HepG2 (cell line): ENCODE data around the gene GIPC1. TPM values are rescaled to one million over a fixed set of nuclear protein-coding genes. Genes with fewer than 3 reads are reported as not detected.

Experiments used
- FOXP1 ChIP-seq, 2 experiments: fragments of 450-650 bp in 1 of 2; IDR thresholded peaks; 2 replicates each; pipeline ENCODE4 v1.6.1; 2017 to 2018; ENCODE audit warnings: antibody characterized with exemption in 1 of 2
- HNF1A ChIP-seq, 2 experiments: sonication (generic) in 1 of 2; formaldehyde crosslinking in 1 of 2; IDR thresholded peaks; 2 replicates each; pipeline versions ENCODE4 v1.4.0 to v1.6.1; 2016 to 2020; ENCODE audit warnings: borderline replicate concordance in 1 of 2, low read depth in 1 of 2, mild to moderate bottlenecking in 1 of 2, missing genetic modification reagents in 1 of 2
- HNRNPUL1 ChIP-seq: fragments of 200-400 bp; formaldehyde crosslinking; IDR thresholded peaks from 2 replicates; pipeline ENCODE4 v1.6.1; 2017; ENCODE audit warnings: low read depth, mild to moderate bottlenecking, low read length, moderate library complexity
- MAFG ChIP-seq: sonication (generic); formaldehyde crosslinking; IDR thresholded peaks from 2 replicates; pipeline ENCODE4 v1.5.1; 2020; ENCODE audit warnings: mild to moderate bottlenecking, missing genetic modification reagents
- MTA3 ChIP-seq: sonication (generic); formaldehyde crosslinking; IDR thresholded peaks from 2 replicates; pipeline ENCODE4 v1.4.0; 2020; ENCODE audit warnings: missing genetic modification reagents
- NCOA5 ChIP-seq: sonication (generic); formaldehyde crosslinking; IDR thresholded peaks from 2 replicates; pipeline ENCODE4 v1.4.0; 2020; ENCODE audit warnings: missing genetic modification reagents
- RAD51 ChIP-seq: fragments of 450-650 bp; IDR thresholded peaks from 2 replicates; pipeline ENCODE4 v1.6.1; 2016; ENCODE audit warnings: borderline replicate concordance
- RBM39 ChIP-seq: fragments of 200-400 bp; formaldehyde crosslinking; IDR thresholded peaks from one replicate; pipeline ENCODE4 v1.6.1; 2018; ENCODE audit warnings: antibody characterized with exemption, mild to moderate bottlenecking, low read depth, low read length; ENCODE audit not compliant: poor library complexity, severe bottlenecking
- TOPORS ChIP-seq: sonication (generic); formaldehyde crosslinking; IDR thresholded peaks from 2 replicates; pipeline ENCODE4 v1.8.0; 2023; ENCODE audit warnings: mild to moderate bottlenecking, missing genetic modification reagents
- TP53 ChIP-seq: sonication (generic); formaldehyde crosslinking; conservative IDR thresholded peaks from 2 replicates; pipeline ENCODE4 v1.4.0; 2020; ENCODE audit warnings: missing genetic modification reagents
- ZFP41 ChIP-seq: sonication (generic); formaldehyde crosslinking; IDR thresholded peaks from 2 replicates; pipeline ENCODE4 v1.4.0; 2020; ENCODE audit warnings: mild to moderate bottlenecking, missing genetic modification reagents, borderline replicate concordance
- ZFYVE20 ChIP-seq: sonication (generic); formaldehyde crosslinking; IDR thresholded peaks from 2 replicates; pipeline ENCODE4 v1.8.0; 2023; ENCODE audit warnings: low read depth, mild to moderate bottlenecking, moderate library complexity, missing genetic modification reagents, borderline replicate concordance
- ZNF160 ChIP-seq: sonication (generic); formaldehyde crosslinking; IDR thresholded peaks from 2 replicates; pipeline ENCODE4 v1.8.0; 2022; ENCODE audit warnings: mild to moderate bottlenecking, inconsistent platforms, missing genetic modification reagents
- ZNF225 ChIP-seq: sonication (generic); formaldehyde crosslinking; IDR thresholded peaks from 2 replicates; pipeline ENCODE4 v1.4.0; 2020; ENCODE audit warnings: mild to moderate bottlenecking, missing genetic modification reagents
- ZNF549 ChIP-seq: sonication (generic); formaldehyde crosslinking; IDR thresholded peaks from 2 replicates; pipeline ENCODE4 v1.5.0; 2020; ENCODE audit warnings: missing genetic modification reagents
- ZNF576 ChIP-seq: sonication (generic); formaldehyde crosslinking; IDR thresholded peaks from 2 replicates; pipeline ENCODE4 v1.4.0; 2020; ENCODE audit warnings: mild to moderate bottlenecking, missing genetic modification reagents
- ZSCAN20 ChIP-seq: sonication (generic); formaldehyde crosslinking; IDR thresholded peaks from 2 replicates; pipeline ENCODE4 v1.4.0; 2020; ENCODE audit warnings: missing genetic modification reagents, mild to moderate bottlenecking, borderline replicate concordance
- polyA plus RNA-seq, 8 experiments: library from polyadenylated mRNA; depleted of rRNA in 3 of 8; stranded (reverse) in 7 of 8; unstranded in 1 of 8; fragments of >200 nt; fragmentation: Illumina TruSeq in 4 of 8; extraction: Trizol in 4 of 8; gene quantifications; 2 replicates each; pipeline versions ENCODE4 v1.2.1 to v1.2.3, GENCODE V29; 2011 to 2016; ENCODE audit warnings: low read depth in 4 of 8, missing spikeins in 1 of 8, mixed read lengths in 1 of 8; ENCODE audit not compliant: insufficient read depth in 1 of 8
- total RNA-seq, 5 experiments: library from RNA; depleted of rRNA; stranded (reverse); fragments of >200 nt; fragmentation: Illumina TruSeq; extraction: Trizol; gene quantifications; 2 replicates each; pipeline ENCODE4 v1.2.3, GENCODE V29; 2016; ENCODE audit warnings: low read depth in 1 of 5
- TF ChIP-seq, protein P1 (sequence below): sonication (generic); formaldehyde crosslinking; IDR thresholded peaks from 2 replicates; pipeline ENCODE4 v1.4.0; 2020; ENCODE audit warnings: mild to moderate bottlenecking, missing genetic modification reagents
- TF ChIP-seq, protein P2 (sequence below): sonication (generic); formaldehyde crosslinking; IDR thresholded peaks from 2 replicates; pipeline ENCODE4 v1.4.0; 2020; ENCODE audit warnings: low read depth, mild to moderate bottlenecking, missing genetic modification reagents
- TF ChIP-seq, protein P3 (sequence below): sonication (generic); formaldehyde crosslinking; IDR thresholded peaks from 2 replicates; pipeline ENCODE4 v1.9.0; 2021; ENCODE audit warnings: missing genetic modification reagents, borderline replicate concordance

The GIPC1 gene
- total and polyA plus RNA-seq, 2 of the 13 experiments (the other 11 are each of a cell fraction or from before 2014, with no cell fraction given) = 27.1 to 48.1 TPM

DNA sequence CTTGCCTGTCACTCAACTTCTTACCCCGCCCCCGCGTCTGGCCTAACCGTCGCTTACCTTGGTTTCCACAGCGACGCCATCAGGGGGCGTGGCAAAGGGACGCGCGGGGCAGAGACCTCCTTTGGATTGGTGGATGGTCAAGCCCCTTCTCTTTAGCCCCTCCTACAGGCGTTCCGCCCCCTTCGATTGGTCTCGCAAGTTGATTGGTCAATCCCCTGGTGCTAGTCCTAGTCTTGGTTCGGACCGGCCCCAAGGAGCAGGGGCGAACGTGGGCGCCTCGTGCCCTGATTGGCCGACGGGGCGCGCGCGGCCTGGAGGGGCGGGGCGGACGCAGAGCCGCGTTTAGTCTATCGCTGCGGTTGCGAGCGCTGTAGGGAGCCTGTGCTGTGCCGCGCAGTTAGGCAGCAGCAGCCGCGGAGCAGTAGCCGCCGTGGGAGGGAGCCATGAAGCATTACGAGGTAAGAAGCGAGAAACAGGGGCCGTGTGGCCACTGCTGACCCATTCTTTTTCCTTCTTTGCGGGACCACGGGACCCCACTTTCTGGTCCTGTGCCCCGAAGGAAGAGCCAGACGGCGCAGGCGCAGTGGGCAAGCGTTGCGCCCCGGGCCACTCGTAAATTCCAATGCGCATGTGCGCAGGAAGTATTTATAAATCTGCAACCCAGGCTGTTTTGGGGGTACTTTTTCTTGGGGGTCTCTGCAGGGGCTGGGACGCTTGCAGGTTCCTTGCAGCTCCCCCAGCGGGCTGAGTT lies 33.5 kb upstream of the GIPC1 start, which contains the start of gene TECR (continued):
- TF ChIP-seq, protein P1, sequence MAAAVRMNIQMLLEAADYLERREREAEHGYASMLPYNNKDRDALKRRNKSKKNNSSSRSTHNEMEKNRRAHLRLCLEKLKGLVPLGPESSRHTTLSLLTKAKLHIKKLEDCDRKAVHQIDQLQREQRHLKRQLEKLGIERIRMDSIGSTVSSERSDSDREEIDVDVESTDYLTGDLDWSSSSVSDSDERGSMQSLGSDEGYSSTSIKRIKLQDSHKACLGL = peak; percentile 56; the same call in 1 of the 2 replicates
- TF ChIP-seq ZNF160 (CRISPR knock-in tag) (no peak), ZNF549 (no peak), NCOA5 (CRISPR knock-in tag) (no peak), RBM39 (peak; percentile 28), RAD51 (no peak), ZFP41 (CRISPR knock-in tag) (0 out of 2 replicates have a peak, but pooled peaks have one; percentile 19), ZFYVE20 (CRISPR knock-in tag) (no peak), HNF1A (IDR thresholded peaks at IDR 0.05; ENCODE audit: low read depth) (no peak), HNF1A (CRISPR knock-in tag; IDR thresholded peaks at IDR 0.05; ENCODE audit: borderline replicate concordance) (no peak), ZNF225 (CRISPR knock-in tag) (0 out of 2 replicates have a peak, but pooled peaks have one; percentile 76), HNRNPUL1 (no peak), MTA3 (CRISPR knock-in tag) (no peak), FOXP1 (IDR thresholded peaks at IDR 0.05) (no peak), FOXP1 (CRISPR knock-in tag; IDR thresholded peaks at IDR 0.05) (no peak), MAFG (CRISPR knock-in tag) (no peak), TP53 (CRISPR knock-in tag) (no peak), ZSCAN20 (no peak; the same call in 1 of the 2 replicates), ZNF576 (CRISPR knock-in tag) (no peak), TOPORS (CRISPR knock-in tag) (0 out of 2 replicates have a peak, but pooled peaks have one; percentile 66)
- TF ChIP-seq, protein P2, sequence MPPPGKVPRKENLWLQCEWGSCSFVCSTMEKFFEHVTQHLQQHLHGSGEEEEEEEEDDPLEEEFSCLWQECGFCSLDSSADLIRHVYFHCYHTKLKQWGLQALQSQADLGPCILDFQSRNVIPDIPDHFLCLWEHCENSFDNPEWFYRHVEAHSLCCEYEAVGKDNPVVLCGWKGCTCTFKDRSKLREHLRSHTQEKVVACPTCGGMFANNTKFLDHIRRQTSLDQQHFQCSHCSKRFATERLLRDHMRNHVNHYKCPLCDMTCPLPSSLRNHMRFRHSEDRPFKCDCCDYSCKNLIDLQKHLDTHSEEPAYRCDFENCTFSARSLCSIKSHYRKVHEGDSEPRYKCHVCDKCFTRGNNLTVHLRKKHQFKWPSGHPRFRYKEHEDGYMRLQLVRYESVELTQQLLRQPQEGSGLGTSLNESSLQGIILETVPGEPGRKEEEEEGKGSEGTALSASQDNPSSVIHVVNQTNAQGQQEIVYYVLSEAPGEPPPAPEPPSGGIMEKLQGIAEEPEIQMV (CRISPR knock-in tag) = no peak
- TF ChIP-seq, protein P3, sequence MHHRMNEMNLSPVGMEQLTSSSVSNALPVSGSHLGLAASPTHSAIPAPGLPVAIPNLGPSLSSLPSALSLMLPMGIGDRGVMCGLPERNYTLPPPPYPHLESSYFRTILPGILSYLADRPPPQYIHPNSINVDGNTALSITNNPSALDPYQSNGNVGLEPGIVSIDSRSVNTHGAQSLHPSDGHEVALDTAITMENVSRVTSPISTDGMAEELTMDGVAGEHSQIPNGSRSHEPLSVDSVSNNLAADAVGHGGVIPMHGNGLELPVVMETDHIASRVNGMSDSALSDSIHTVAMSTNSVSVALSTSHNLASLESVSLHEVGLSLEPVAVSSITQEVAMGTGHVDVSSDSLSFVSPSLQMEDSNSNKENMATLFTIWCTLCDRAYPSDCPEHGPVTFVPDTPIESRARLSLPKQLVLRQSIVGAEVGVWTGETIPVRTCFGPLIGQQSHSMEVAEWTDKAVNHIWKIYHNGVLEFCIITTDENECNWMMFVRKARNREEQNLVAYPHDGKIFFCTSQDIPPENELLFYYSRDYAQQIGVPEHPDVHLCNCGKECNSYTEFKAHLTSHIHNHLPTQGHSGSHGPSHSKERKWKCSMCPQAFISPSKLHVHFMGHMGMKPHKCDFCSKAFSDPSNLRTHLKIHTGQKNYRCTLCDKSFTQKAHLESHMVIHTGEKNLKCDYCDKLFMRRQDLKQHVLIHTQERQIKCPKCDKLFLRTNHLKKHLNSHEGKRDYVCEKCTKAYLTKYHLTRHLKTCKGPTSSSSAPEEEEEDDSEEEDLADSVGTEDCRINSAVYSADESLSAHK (CRISPR knock-in tag) = no peak
